Trophoblast cell (in vitro differentiated cells and primary cell): ENCODE results near the gene TMPRSS12.
"Not testable (repeated sequence)": the region's sequence is repeated elsewhere in the genome, so short reads cannot be mapped to it uniquely, and the experiment has no call there.

Experiments used
- DNase-seq, 2 donors: peaks; one replicate each; pipeline ENCODE4 v3.0.0-alpha.2; 2016
- H2AFZ ChIP-seq: 2 replicates; pipeline ENCODE4 v1.6.1; 2013; ENCODE audit warnings: low read length, moderate library complexity, mild to moderate bottlenecking; ENCODE audit not compliant: insufficient read depth, poor library complexity
- H2AK5ac ChIP-seq: 2 replicates; pipeline ENCODE4 v1.6.1; 2013; ENCODE audit warnings: mild to moderate bottlenecking, low read length
- H2BK120ac ChIP-seq: 2 replicates; pipeline ENCODE4 v1.6.1; 2013; ENCODE audit warnings: low read length, mild to moderate bottlenecking, moderate library complexity; ENCODE audit not compliant: insufficient read depth, poor library complexity
- H2BK12ac ChIP-seq: 2 replicates; pipeline ENCODE4 v1.6.1; 2013; ENCODE audit warnings: mild to moderate bottlenecking, low read length, moderate library complexity
- H2BK5ac ChIP-seq: 2 replicates; pipeline ENCODE4 v1.6.1; 2013; ENCODE audit warnings: low read length, low read depth, moderate library complexity, mild to moderate bottlenecking; ENCODE audit not compliant: poor library complexity
- H3K14ac ChIP-seq: 2 replicates; pipeline ENCODE4 v1.6.1; 2013; ENCODE audit warnings: mild to moderate bottlenecking, low read length
- H3K18ac ChIP-seq: 2 replicates; pipeline ENCODE4 v1.6.1; 2013; ENCODE audit warnings: mild to moderate bottlenecking, low read length
- H3K23ac ChIP-seq: 2 replicates; pipeline ENCODE4 v1.6.1; 2013; ENCODE audit warnings: low read length
- H3K27ac ChIP-seq: 2 replicates; pipeline ENCODE4 v1.5.1; 2013; ENCODE audit warnings: low read depth, mild to moderate bottlenecking, inconsistent platforms, low read length, moderate library complexity
- H3K27me3 ChIP-seq: 2 replicates; pipeline ENCODE4 v1.6.1; 2013; ENCODE audit warnings: inconsistent platforms, mild to moderate bottlenecking, low read length, moderate library complexity; ENCODE audit not compliant: insufficient read depth
- H3K36me3 ChIP-seq, 2 experiments: 1 replicate in 1 of 2; 2 replicates in 1 of 2; pipeline ENCODE4 v1.6.1; 2013; ENCODE audit warnings: low read length in 2 of 2, mild to moderate bottlenecking in 2 of 2, moderate library complexity in 1 of 2; ENCODE audit not compliant: insufficient read depth in 2 of 2, control insufficient read depth in 1 of 2
- H3K4ac ChIP-seq: 2 replicates; pipeline ENCODE4 v1.6.1; 2013; ENCODE audit warnings: low read depth, mild to moderate bottlenecking, low read length, moderate library complexity
- H3K4me1 ChIP-seq, 2 experiments: 1 replicate in 1 of 2; 2 replicates in 1 of 2; pipeline ENCODE4 v1.6.1; 2013; ENCODE audit warnings: low read length in 2 of 2, mild to moderate bottlenecking in 2 of 2, moderate library complexity in 1 of 2; ENCODE audit not compliant: insufficient read depth in 2 of 2, control insufficient read depth in 1 of 2
- H3K4me2 ChIP-seq: 2 replicates; pipeline ENCODE4 v1.6.1; 2013; ENCODE audit warnings: inconsistent platforms, mild to moderate bottlenecking, low read length, moderate library complexity
- H3K4me3 ChIP-seq: 2 replicates; pipeline ENCODE4 v1.5.1; 2013; ENCODE audit warnings: mild to moderate bottlenecking, low read depth, low read length, inconsistent platforms
- H3K79me1 ChIP-seq: one replicate; pipeline ENCODE4 v1.6.1; 2013; ENCODE audit warnings: low read length
- H3K79me2 ChIP-seq: 2 replicates; pipeline ENCODE4 v1.6.1; 2013; ENCODE audit warnings: low read length, mild to moderate bottlenecking; ENCODE audit not compliant: control insufficient read depth, insufficient read depth, poor library complexity
- H3K9ac ChIP-seq: 2 replicates; pipeline ENCODE4 v1.6.1; 2013; ENCODE audit warnings: mild to moderate bottlenecking, low read length
- H3K9me3 ChIP-seq: 2 replicates; pipeline ENCODE4 v1.6.1; 2013; ENCODE audit warnings: low read depth, mild to moderate bottlenecking, control low read depth, inconsistent platforms, low read length; ENCODE audit not compliant: insufficient read depth
- H4K12ac ChIP-seq: 2 replicates; pipeline ENCODE4 v1.6.1; 2013; ENCODE audit warnings: low read depth, mild to moderate bottlenecking, low read length, moderate library complexity
- H4K8ac ChIP-seq: 2 replicates; pipeline ENCODE4 v1.6.1; 2013; ENCODE audit warnings: low read depth, mild to moderate bottlenecking, low read length, moderate library complexity
- H4K91ac ChIP-seq: one replicate; pipeline ENCODE4 v1.6.1; 2013; ENCODE audit warnings: low read depth, mild to moderate bottlenecking, low read length, moderate library complexity
- WGBS: extraction: QIAGEN DNeasy Blood & Tissue Kit; methylation state at CpG from one replicate; pipeline ENCODE4 v1.1.7; 2013; ENCODE audit warnings: missing lambda C conversion rate; ENCODE audit not compliant: insufficient read length, insufficient coverage; ENCODE audit errors: extremely low coverage; 5-methylcytosine and 5-hydroxymethylcytosine counted together

TMPRSS12 gene

GRCh38 chr12:50868881-50869280, 26.2 kb downstream of the TMPRSS12 start:
- not testable (repeated sequence) for H2BK5ac ChIP-seq, H3K27me3 ChIP-seq, H4K8ac ChIP-seq, H3K18ac ChIP-seq, H3K27ac ChIP-seq, H3K9ac ChIP-seq, DNase-seq, H3K79me2 ChIP-seq, H3K36me3 ChIP-seq, H3K4me3 ChIP-seq, H2BK12ac ChIP-seq, H4K12ac ChIP-seq, H2BK120ac ChIP-seq, H3K9me3 ChIP-seq, H3K79me1 ChIP-seq, H3K23ac ChIP-seq, H3K4me1 ChIP-seq, H4K91ac ChIP-seq, H2AK5ac ChIP-seq, H3K4ac ChIP-seq, H2AFZ ChIP-seq, H3K14ac ChIP-seq, H3K4me2 ChIP-seq
- no CpG with 5 or more reads among the region's 2 CpGs for WGBS

GRCh38 chr12:50882563-50882962, 39.8 kb downstream of the TMPRSS12 start:
- H3K18ac ChIP-seq = no peak overlapping the region
- H4K8ac ChIP-seq = no peak overlapping the region
- H3K4me2 ChIP-seq = no peak overlapping the region
- WGBS = no CpG with 5 or more reads among the region's 3 CpGs
- H2BK5ac ChIP-seq = no peak overlapping the region
- no peak overlapping the region for H3K14ac ChIP-seq
- H3K4me3 ChIP-seq = no peak overlapping the region
- H3K79me2 ChIP-seq = no peaks in the 10 kb centered on the region
- no peak overlapping the region for H2BK120ac ChIP-seq
- no peak overlapping the region for H4K12ac ChIP-seq
- H3K9ac ChIP-seq = no peak overlapping the region
- H3K9me3 ChIP-seq = peaks cover 2% of the 10 kb centered on the region
- H3K79me1 ChIP-seq = no peaks in the 10 kb centered on the region
- H2AFZ ChIP-seq = no peak overlapping the region
- no peak overlapping the region for H2BK12ac ChIP-seq
- no peak overlapping the region for H3K4ac ChIP-seq
- no peak overlapping the region for H3K27ac ChIP-seq
- no peak overlapping the region for H4K91ac ChIP-seq
- no peak for DNase-seq
- no peaks in the 10 kb centered on the region for H3K27me3 ChIP-seq
- H3K36me3 ChIP-seq = no peaks in the 10 kb centered on the region
- H2AK5ac ChIP-seq = no peak overlapping the region
- no peak overlapping the region for H3K23ac ChIP-seq
- no peaks in the 10 kb centered on the region for H3K4me1 ChIP-seq

GRCh38 chr12:50887191-50887590, 44.5 kb downstream of the TMPRSS12 start:
- Histone ChIP-seq H3K79me2 (no peaks in the 10 kb centered on the region), H2BK120ac (no peak overlapping the region), H2AFZ (no peak overlapping the region), H2BK5ac (no peak overlapping the region), H3K4me2 (no peak overlapping the region), H3K27ac (no peak overlapping the region), H3K4ac (no peak overlapping the region), H4K91ac (no peak overlapping the region), H2AK5ac (no peak overlapping the region), H3K9ac (no peak overlapping the region), H3K23ac (no peak overlapping the region), H4K8ac (no peak overlapping the region), H2BK12ac (no peak overlapping the region), H3K18ac (no peak overlapping the region), H3K4me1 (no peaks in the 10 kb centered on the region), H4K12ac (no peak overlapping the region), H3K27me3 (no peaks in the 10 kb centered on the region), H3K36me3 (no peaks in the 10 kb centered on the region), H3K14ac (no peak overlapping the region), H3K4me3 (no peak overlapping the region), H3K9me3 (peaks cover 2% of the 10 kb centered on the region), H3K79me1 (no peaks in the 10 kb centered on the region)
- WGBS = no CpG with 5 or more reads among the region's 3 CpGs
- DNase-seq = no peak

- Histone ChIP-seq H4K91ac (no peak overlapping the region), H3K9ac (no peak overlapping the region), H3K27ac (no peak overlapping the region), H2BK5ac (no peak overlapping the region), H3K79me1 (no peaks in the 10 kb centered on the region), H3K18ac (no peak overlapping the region), H3K4ac (no peak overlapping the region), H2AFZ (no peak overlapping the region), H2BK120ac (no peak overlapping the region), H3K9me3 (peaks cover under 1% of the 10 kb centered on the region), H3K23ac (no peak overlapping the region), H3K36me3 (no peaks in the 10 kb centered on the region), H3K27me3 (no peaks in the 10 kb centered on the region), H4K8ac (no peak overlapping the region), H3K4me1 (no peaks in the 10 kb centered on the region), H2BK12ac (no peak overlapping the region), H3K4me2 (no peak overlapping the region), H2AK5ac (no peak overlapping the region), H3K79me2 (no peaks in the 10 kb centered on the region), H3K14ac (no peak overlapping the region), H4K12ac (no peak overlapping the region), H3K4me3 (no peak overlapping the region)
- no CpG with 5 or more reads among the region's 2 CpGs for WGBS
- DNase-seq = no peak
Measured at GRCh38 chr12:50888666-50889065, 45.9 kb downstream of the TMPRSS12 start.
